ENCODE results near the gene ZNF618.

GRCh38 chr9:114030364-114030763 lies 154.3 kb downstream of the ZNF618 start:
- TF ChIP-seq, protein P1, sequence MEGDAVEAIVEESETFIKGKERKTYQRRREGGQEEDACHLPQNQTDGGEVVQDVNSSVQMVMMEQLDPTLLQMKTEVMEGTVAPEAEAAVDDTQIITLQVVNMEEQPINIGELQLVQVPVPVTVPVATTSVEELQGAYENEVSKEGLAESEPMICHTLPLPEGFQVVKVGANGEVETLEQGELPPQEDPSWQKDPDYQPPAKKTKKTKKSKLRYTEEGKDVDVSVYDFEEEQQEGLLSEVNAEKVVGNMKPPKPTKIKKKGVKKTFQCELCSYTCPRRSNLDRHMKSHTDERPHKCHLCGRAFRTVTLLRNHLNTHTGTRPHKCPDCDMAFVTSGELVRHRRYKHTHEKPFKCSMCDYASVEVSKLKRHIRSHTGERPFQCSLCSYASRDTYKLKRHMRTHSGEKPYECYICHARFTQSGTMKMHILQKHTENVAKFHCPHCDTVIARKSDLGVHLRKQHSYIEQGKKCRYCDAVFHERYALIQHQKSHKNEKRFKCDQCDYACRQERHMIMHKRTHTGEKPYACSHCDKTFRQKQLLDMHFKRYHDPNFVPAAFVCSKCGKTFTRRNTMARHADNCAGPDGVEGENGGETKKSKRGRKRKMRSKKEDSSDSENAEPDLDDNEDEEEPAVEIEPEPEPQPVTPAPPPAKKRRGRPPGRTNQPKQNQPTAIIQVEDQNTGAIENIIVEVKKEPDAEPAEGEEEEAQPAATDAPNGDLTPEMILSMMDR (conservative IDR thresholded peaks at IDR 0.05; ENCODE audit: low read length), result no peak
- TF ChIP-seq EZH2phosphoT487 (IDR thresholded peaks at IDR 0.05; ENCODE audit: borderline replicate concordance, low read depth, low read length), result no peak
